Calu3 (cell line): ENCODE measurements around the gene TCFL5. TPM values are rescaled to one million over a fixed set of nuclear protein-coding genes. Genes with fewer than 3 reads are reported as not detected.

Experiments
- BruUV-seq: library from RNA; stranded (reverse); fragments of 400-500 nt; replicated peaks from 2 replicates; lab custom pipeline; 2021; lab: Mats Ljungman, UMichigan
- CTCF ChIA-PET: fragments of 300-600 bp; sonication (Branson Sonifier 250); formaldehyde crosslinking; loops from one replicate; lab custom pipeline; 2022; ENCODE audit warnings: antibody characterized with exemption; lab: Charles Lee
- DNase-seq: peaks from one replicate; pipeline ENCODE4 v3.0.0; 2022
- H3K27ac Mint-ChIP-seq: one replicate; pipeline ENCODE4 v1.8.0; 2022; ENCODE audit warnings: mixed read lengths; ENCODE audit not compliant: unreplicated experiment
- H3K27me3 Mint-ChIP-seq: one replicate; pipeline ENCODE4 v1.8.0; 2022; ENCODE audit warnings: mixed read lengths; ENCODE audit not compliant: unreplicated experiment
- H3K36me3 Mint-ChIP-seq: one replicate; pipeline ENCODE4 v1.8.0; 2022; ENCODE audit warnings: mild to moderate bottlenecking, moderate library complexity, mixed read lengths; ENCODE audit not compliant: insufficient read depth, unreplicated experiment
- H3K4me1 Mint-ChIP-seq: one replicate; pipeline ENCODE4 v1.8.0; 2022; ENCODE audit warnings: mild to moderate bottlenecking, low read depth, mixed read lengths; ENCODE audit not compliant: unreplicated experiment
- H3K4me3 Mint-ChIP-seq: one replicate; pipeline ENCODE4 v1.8.0; 2022; ENCODE audit warnings: mild to moderate bottlenecking, low read depth, moderate library complexity, mixed read lengths; ENCODE audit not compliant: unreplicated experiment
- H3K9me3 Mint-ChIP-seq: one replicate; pipeline ENCODE4 v1.8.0; 2022; ENCODE audit warnings: low read depth, mixed read lengths; ENCODE audit not compliant: unreplicated experiment
- intact Hi-C: fragments of 100-400 bp; cut with micrococcal nuclease; formaldehyde crosslinking; loops from one replicate; pipeline ENCODE4 v1.10.0; 2022; ENCODE audit not compliant: unreplicated experiment
- total RNA-seq: library from RNA; stranded (reverse); gene quantifications from 2 replicates; pipeline ENCODE4 v1.2.3, GENCODE V29; 2022
- TF ChIP-seq, protein P1 (sequence below): fragments of 200-600 bp; IDR thresholded peaks from one replicate; pipeline ENCODE4 v1.8.0; 2022; ENCODE audit warnings: antibody characterized with exemption; ENCODE audit not compliant: unreplicated experiment

Gene TCFL5
- total RNA-seq, 1 experiment from 2014 or later = 22.3 TPM

DNA sequence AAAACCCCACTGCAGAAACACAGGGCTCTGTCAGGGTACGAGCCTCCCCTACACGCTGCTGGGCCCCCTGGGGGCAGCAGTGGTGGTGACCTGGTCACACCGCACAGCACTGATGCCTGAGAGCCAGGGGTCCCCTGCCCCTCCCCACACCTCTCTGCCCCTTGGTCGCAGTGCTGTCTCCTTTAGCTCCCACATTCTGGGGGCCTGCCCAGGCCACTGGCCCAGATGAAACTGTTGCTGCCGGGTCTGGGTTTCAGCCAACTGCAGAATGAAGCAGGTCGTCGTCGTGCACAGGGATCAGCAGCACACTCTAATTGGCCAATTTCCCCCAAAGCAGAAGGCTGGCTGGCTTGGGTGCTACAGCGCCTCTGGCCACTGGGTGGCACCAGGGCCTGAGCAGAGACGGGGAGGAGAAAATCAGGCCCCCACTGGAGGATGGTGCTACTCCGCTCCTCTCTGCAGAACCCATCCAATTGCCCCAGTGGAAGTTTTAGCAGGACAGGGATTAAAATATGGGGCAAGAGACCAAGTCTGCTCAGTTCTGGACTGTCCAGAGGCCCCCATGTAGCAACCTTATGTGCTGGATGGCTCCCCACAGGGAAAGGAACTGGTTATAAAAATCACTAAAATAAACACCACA, 38.5 kb upstream of the TCFL5 start:
- CTCF ChIA-PET = interaction anchor here (0.6 to 1.7 kb wide), 4 partner anchors 15 to 77 kb away, joined by 3 to 4 read pairs (median 4); no protein-coding TSS in a partner anchor

DNA sequence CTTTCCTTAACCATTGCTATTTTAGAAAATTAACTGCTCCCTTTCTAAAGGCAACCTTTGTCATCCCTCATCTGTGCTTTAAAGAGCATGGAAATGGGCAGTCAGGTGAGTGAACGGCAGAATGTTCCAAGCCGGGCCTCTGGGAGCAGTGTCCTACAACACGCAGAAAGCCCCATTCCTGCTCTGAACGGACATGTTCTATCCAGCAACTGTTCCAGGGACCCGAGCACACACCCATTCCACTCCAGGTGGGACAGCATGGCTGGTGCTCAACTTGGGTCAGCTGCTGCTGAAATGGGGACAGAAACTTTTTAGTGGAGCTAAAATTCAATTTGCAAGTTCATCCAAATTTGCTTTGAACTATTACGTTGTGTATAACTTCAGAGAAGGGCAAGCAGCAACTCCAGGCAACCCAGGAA, 38.0 kb upstream of the TCFL5 start:
- no peaks in the 10 kb centered on the region for H3K9me3 Mint-ChIP-seq
- intact Hi-C loops = loop anchor here (2.0 kb wide), 1 partner anchor 25 kb away; no protein-coding TSS in a partner anchor
- peaks cover 94% of the 10 kb centered on the region for H3K36me3 Mint-ChIP-seq
- CTCF ChIA-PET = no interaction called here
- peak overlapping the region; percentile 82 for H3K27ac Mint-ChIP-seq
- DNase-seq = no peak
- peaks cover 19% of the 10 kb centered on the region for H3K4me1 Mint-ChIP-seq
- BruUV-seq = no TSS peak
- no peaks in the 10 kb centered on the region for H3K27me3 Mint-ChIP-seq
- TF ChIP-seq, protein P1, sequence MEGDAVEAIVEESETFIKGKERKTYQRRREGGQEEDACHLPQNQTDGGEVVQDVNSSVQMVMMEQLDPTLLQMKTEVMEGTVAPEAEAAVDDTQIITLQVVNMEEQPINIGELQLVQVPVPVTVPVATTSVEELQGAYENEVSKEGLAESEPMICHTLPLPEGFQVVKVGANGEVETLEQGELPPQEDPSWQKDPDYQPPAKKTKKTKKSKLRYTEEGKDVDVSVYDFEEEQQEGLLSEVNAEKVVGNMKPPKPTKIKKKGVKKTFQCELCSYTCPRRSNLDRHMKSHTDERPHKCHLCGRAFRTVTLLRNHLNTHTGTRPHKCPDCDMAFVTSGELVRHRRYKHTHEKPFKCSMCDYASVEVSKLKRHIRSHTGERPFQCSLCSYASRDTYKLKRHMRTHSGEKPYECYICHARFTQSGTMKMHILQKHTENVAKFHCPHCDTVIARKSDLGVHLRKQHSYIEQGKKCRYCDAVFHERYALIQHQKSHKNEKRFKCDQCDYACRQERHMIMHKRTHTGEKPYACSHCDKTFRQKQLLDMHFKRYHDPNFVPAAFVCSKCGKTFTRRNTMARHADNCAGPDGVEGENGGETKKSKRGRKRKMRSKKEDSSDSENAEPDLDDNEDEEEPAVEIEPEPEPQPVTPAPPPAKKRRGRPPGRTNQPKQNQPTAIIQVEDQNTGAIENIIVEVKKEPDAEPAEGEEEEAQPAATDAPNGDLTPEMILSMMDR = no peak
- peak overlapping the region; percentile 18 for H3K4me3 Mint-ChIP-seq

More for the DNA sequence above, 38.5 kb upstream of the TCFL5 start:
- no peaks in the 10 kb centered on the region for H3K27me3 Mint-ChIP-seq
- intact Hi-C loops = loop anchor here (2.0 kb wide), 1 partner anchor 25 kb away; no protein-coding TSS in a partner anchor
- TF ChIP-seq, protein P1 = peak; percentile 95
- H3K4me1 Mint-ChIP-seq = peaks cover 19% of the 10 kb centered on the region
- DNase-seq = peak; percentile 87
- peak overlapping the region; percentile 18 for H3K4me3 Mint-ChIP-seq
- H3K27ac Mint-ChIP-seq = peak overlapping the region; percentile 82
- peaks cover 94% of the 10 kb centered on the region for H3K36me3 Mint-ChIP-seq
- no peaks in the 10 kb centered on the region for H3K9me3 Mint-ChIP-seq
- no TSS peak for BruUV-seq

DNA sequence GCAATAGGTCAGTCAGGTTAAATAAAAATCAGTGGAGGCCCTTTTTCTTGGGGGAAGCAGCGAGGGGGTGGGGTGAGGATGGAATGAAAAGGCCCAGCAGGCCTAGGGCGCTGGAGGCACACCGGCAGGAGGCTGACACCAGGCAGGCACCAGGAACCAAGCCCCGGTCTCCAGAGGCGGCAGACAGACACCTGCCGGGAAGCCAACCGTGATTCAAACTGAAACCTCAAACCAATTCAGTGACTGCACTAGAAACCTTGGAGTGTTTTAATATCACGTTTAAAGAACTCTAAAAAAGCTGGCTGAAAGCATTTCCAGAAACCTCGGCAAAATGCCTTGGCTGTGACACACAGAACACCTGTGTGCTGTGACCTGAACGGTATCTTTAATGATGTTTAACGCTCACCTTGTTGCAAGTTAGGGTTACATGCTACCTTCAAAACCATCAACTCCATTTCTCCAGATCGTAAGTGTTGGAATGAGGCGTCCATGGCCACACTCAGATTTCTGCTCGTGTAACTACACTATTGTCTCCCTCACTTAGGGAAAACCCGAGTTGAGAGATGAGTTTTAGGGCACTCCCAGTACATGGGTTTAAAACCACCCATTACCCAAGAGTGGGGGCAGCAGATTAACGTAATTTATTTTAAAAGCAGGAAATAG, 37.5 kb upstream of the TCFL5 start:
- intact Hi-C loops = no loop called here
- CTCF ChIA-PET = interaction anchor here (0.6 kb wide), 1 partner anchor 203 kb away, joined by 3 read pairs; no protein-coding TSS in a partner anchor
- BruUV-seq = no TSS peak
- no peak for DNase-seq
- Mint-ChIP-seq H3K4me1 (peaks cover 19% of the 10 kb centered on the region), H3K36me3 (peaks cover 94% of the 10 kb centered on the region), H3K27me3 (no peaks in the 10 kb centered on the region), H3K9me3 (no peaks in the 10 kb centered on the region), H3K4me3 (no peak overlapping the region), H3K27ac (peak overlapping the region; percentile 82)
- TF ChIP-seq, protein P1 = no peak

DNA sequence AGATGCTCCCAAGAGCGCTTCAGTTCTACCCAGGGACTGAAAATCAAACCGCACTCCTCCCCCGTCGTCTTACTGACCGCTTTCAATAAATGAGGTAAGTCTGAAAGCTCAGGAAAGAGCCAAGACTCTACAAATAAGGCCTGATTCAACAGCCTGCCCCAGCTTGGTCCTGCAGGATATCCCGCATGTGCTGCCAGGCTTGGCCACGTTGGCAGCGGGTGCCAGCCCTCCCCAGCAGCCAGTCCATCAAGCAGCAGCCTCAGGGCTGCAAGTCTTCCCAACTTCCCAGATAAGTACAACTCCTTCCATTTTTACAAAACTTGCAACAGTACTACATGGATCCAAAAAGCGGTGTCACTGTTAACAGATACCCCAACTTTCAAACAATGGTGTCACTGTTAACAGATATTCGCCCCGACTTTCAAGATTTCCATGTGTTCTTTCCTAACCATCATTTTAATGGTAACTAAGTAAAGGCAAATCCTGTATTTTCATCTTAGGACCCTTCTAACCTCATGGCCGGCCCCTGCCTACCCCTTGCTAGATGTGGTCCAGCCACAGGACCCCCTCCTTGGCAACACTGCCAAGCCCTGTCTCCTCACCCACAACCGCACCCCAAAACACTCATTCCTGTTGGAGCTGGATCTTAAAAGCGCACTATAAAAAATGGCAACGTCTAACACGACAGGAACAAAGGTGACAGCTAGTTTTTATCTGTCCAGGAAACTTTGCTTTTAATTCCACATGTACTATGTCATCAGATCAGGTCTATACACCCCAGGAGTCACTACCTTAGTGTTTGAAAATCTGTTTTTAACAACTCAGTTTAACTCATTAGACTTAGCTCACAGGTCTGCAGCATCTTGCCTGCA, 36.7 kb upstream of the TCFL5 start:
- CTCF ChIA-PET = interaction anchor here (0.6 kb wide), 1 partner anchor 204 kb away, joined by 3 read pairs; no protein-coding TSS in a partner anchor
- TF ChIP-seq, protein P1 = no peak
- no peaks in the 10 kb centered on the region for H3K27me3 Mint-ChIP-seq
- H3K27ac Mint-ChIP-seq = peak overlapping the region; percentile 5
- BruUV-seq = no TSS peak
- no peaks in the 10 kb centered on the region for H3K9me3 Mint-ChIP-seq
- intact Hi-C loops = no loop called here
- H3K4me1 Mint-ChIP-seq = peaks cover 19% of the 10 kb centered on the region
- peaks cover 94% of the 10 kb centered on the region for H3K36me3 Mint-ChIP-seq
- no peak overlapping the region for H3K4me3 Mint-ChIP-seq
- no peak for DNase-seq
